Esophagus muscularis mucosa (tissue), 4 donors: ENCODE data around the gene UBALD1.

ENCODE experiments used
- EP300 ChIP-seq: sonication (generic); formaldehyde crosslinking; IDR thresholded peaks from one replicate; pipeline ENCODE4 v1.6.1; 2017; ENCODE audit warnings: antibody characterized with exemption
- POLR2A ChIP-seq: fragments of 450-650 bp; IDR thresholded peaks from one replicate; pipeline ENCODE4 v1.6.1; 2017; ENCODE audit warnings: antibody characterized with exemption, moderate library complexity, mild to moderate bottlenecking, low read depth
- TF ChIP-seq, protein P1 (sequence below), 3 experiments: fragments of 200-600 bp in 2 of 3; fragments of 450-650 bp in 1 of 3; sonication (generic) in 2 of 3; IDR thresholded peaks; one replicate each; pipeline ENCODE4 v1.5.1; 2017 to 2019; ENCODE audit warnings: antibody characterized with exemption in 3 of 3, mild to moderate bottlenecking in 2 of 3, moderate library complexity in 1 of 3

DNA sequence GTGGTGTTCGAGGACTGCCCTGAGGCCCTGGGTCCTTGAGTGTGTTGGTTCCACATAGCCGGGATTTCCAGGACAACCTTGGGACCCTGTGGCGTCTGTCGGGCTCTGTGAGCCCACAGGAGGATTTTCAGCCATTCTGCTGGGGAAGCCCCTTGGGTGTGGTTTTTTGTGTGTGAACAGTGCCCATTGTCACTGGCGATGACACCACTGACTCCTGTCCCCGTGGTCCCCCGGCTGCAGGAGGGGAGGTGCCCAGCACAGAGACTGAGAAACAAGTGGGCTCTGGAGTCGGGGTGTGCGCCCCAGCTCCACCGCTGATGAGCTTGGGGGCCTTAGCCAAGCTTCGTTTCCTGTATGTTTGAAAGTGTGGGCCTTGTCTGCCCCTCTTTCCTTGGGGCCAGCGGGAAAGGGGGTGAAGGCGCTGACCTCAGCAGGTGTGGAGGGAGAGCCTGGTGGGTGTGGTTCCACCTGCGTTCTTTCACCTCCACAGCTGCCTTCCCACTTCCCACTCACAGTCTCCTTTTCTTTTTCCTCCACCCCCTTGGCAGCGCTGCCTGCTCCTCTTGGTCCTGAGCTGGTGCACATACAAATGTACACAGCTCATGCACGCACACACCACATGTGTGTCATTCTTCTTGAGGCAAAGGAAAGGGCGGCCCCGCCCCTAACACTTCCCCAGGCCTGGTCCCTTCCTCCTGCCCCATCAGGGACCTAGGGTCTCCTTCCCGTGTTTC lies 26.1 kb upstream of the UBALD1 start:
- TF ChIP-seq, protein P1, sequence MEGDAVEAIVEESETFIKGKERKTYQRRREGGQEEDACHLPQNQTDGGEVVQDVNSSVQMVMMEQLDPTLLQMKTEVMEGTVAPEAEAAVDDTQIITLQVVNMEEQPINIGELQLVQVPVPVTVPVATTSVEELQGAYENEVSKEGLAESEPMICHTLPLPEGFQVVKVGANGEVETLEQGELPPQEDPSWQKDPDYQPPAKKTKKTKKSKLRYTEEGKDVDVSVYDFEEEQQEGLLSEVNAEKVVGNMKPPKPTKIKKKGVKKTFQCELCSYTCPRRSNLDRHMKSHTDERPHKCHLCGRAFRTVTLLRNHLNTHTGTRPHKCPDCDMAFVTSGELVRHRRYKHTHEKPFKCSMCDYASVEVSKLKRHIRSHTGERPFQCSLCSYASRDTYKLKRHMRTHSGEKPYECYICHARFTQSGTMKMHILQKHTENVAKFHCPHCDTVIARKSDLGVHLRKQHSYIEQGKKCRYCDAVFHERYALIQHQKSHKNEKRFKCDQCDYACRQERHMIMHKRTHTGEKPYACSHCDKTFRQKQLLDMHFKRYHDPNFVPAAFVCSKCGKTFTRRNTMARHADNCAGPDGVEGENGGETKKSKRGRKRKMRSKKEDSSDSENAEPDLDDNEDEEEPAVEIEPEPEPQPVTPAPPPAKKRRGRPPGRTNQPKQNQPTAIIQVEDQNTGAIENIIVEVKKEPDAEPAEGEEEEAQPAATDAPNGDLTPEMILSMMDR (IDR thresholded peaks at IDR 0.05): no peak
- no peak for TF ChIP-seq POLR2A
- no peak for TF ChIP-seq EP300
